HCT116 (cell line): ENCODE data around the gene RBM12. TPM values are rescaled to one million over a fixed set of nuclear protein-coding genes. Genes with fewer than 3 reads are reported as not detected.

Experiments used
- ATAC-seq: fragments of 200-7000 bp; cut with Tn5 transposase; 2 replicates; pipeline ENCODE4 v1.9.1; 2020; ENCODE audit warnings: mild to moderate bottlenecking, moderate library complexity
- BruUV-seq: library from RNA; stranded (reverse); fragments of 400-500 nt; replicated peaks from 2 replicates; lab custom pipeline; 2021; lab: Mats Ljungman, UMichigan
- CTCF ChIA-PET: fragments of 300-600 bp; sonication (Branson Sonifier 250); formaldehyde crosslinking; loops from one replicate; lab custom pipeline; 2021; ENCODE audit warnings: antibody characterized with exemption; lab: Charles Lee
- POLR2A ChIA-PET: fragments of 300-600, 350-600 bp; sonication (Branson Sonifier 250); formaldehyde crosslinking; loops from one replicate; lab custom pipeline; 2021; ENCODE audit warnings: antibody characterized with exemption; lab: Charles Lee
- RAD21 ChIA-PET, 2 experiments: fragments of 300-600 bp; sonication (Branson Sonifier 250); formaldehyde crosslinking; loops; one replicate each; lab custom pipeline; 2023; ENCODE audit warnings: low total read pairs in 2 of 2; ENCODE audit not compliant: uncharacterized antibody in 2 of 2, unreplicated experiment in 2 of 2, low non-redundant PET in 1 of 2; lab: Charles Lee
- DNase-seq: peaks from one replicate; pipeline ENCODE4 v3.0.0-alpha.2; 2010; ENCODE audit warnings: low read depth, low spot score
- H2AFZ ChIP-seq: fragments of 200-600 bp; shearing (Covaris generic), sonication (generic); 2 replicates; pipeline ENCODE4 v1.6.1; 2017; ENCODE audit warnings: low read depth, mixed run types, mixed read lengths, antibody characterized with exemption, low read length; ENCODE audit not compliant: poor library complexity, severe bottlenecking
- H3K27ac ChIP-seq: 2 replicates; pipeline ENCODE4 v1.5.1; 2012; ENCODE audit warnings: low read depth, low read length
- H3K27me3 ChIP-seq: fragments of 200-600 bp; sonication (generic); 2 replicates; pipeline ENCODE4 v1.6.1; 2016; ENCODE audit warnings: mixed run types, low read length, mixed read lengths; ENCODE audit not compliant: insufficient read depth
- H3K36me3 ChIP-seq, 2 experiments: fragments of 200-500 bp in 1 of 2; fragments of 200-600 bp in 1 of 2; sonication (Bioruptor generic) in 1 of 2; sonication (generic) in 1 of 2; 2 replicates each; pipeline versions ENCODE4 v1.5.1 to v1.6.1; 2014 to 2016; ENCODE audit warnings: low read length in 2 of 2, inconsistent platforms in 1 of 2, mixed read lengths in 1 of 2, mixed run types in 1 of 2; ENCODE audit not compliant: insufficient read depth in 2 of 2, control insufficient read depth in 1 of 2
- H3K4me1 ChIP-seq, 2 experiments: fragments of 200-600 bp in 1 of 2; sonication (generic) in 1 of 2; 2 replicates each; pipeline versions ENCODE4 v1.5.1 to v1.6.1; 2012 to 2017; ENCODE audit warnings: low read length in 2 of 2, inconsistent platforms in 1 of 2, mild to moderate bottlenecking in 1 of 2, mixed read lengths in 1 of 2, mixed run types in 1 of 2, moderate library complexity in 1 of 2; ENCODE audit not compliant: insufficient read depth in 2 of 2, control insufficient read depth in 1 of 2
- H3K4me2 ChIP-seq: fragments of 200-600 bp; sonication (generic); 2 replicates; pipeline ENCODE4 v1.6.1; 2017; ENCODE audit warnings: mixed run types, low read length, mixed read lengths
- H3K4me3 ChIP-seq, 2 experiments: fragments of 200-600 bp in 1 of 2; sonication (generic) in 1 of 2; replicated peaks in 1 of 2; 2 replicates each; pipeline ENCODE4 v1.5.1; 2011 to 2016; ENCODE audit warnings: low read length in 2 of 2, control low read depth in 1 of 2, low read depth in 1 of 2, mild to moderate bottlenecking in 1 of 2, mixed read lengths in 1 of 2, mixed run types in 1 of 2
- H3K79me2 ChIP-seq: fragments of 200-600 bp; sonication (generic); 2 replicates; pipeline ENCODE4 v1.6.1; 2017; ENCODE audit warnings: mild to moderate bottlenecking, mixed run types, low read length, moderate library complexity, mixed read lengths; ENCODE audit not compliant: insufficient read depth
- H3K9ac ChIP-seq: fragments of 200-600 bp; sonication (generic); 2 replicates; pipeline ENCODE4 v1.6.1; 2016; ENCODE audit warnings: low read length, mixed read lengths
- H3K9me2 ChIP-seq: fragments of 200-600 bp; sonication (generic), shearing (Covaris generic); 2 replicates; pipeline ENCODE4 v1.6.1; 2017; ENCODE audit warnings: mixed run types, mild to moderate bottlenecking, moderate library complexity; ENCODE audit not compliant: insufficient read depth
- H3K9me3 ChIP-seq, 2 experiments: fragments of 200-500 bp in 1 of 2; fragments of 200-600 bp in 1 of 2; sonication (Bioruptor generic) in 1 of 2; sonication (generic) in 1 of 2; 2 replicates each; pipeline ENCODE4 v1.6.1; 2014 to 2017; ENCODE audit warnings: low read length in 2 of 2, mixed read lengths in 2 of 2, inconsistent platforms in 1 of 2, low read depth in 1 of 2, mild to moderate bottlenecking in 1 of 2, mixed run types in 1 of 2, moderate library complexity in 1 of 2; ENCODE audit not compliant: control insufficient read depth in 1 of 2, insufficient read depth in 1 of 2
- H4K20me1 ChIP-seq: fragments of 200-600 bp; sonication (generic), shearing (Covaris generic); 2 replicates; pipeline ENCODE4 v1.6.1; 2017; ENCODE audit warnings: mixed run types, mild to moderate bottlenecking, moderate library complexity; ENCODE audit not compliant: insufficient read depth
- CBX3 ChIP-seq: IDR thresholded peaks from 2 replicates; pipeline ENCODE4 v1.6.1; 2012; ENCODE audit warnings: low read depth
- EGR1 ChIP-seq: IDR thresholded peaks from 2 replicates; pipeline ENCODE4 v1.6.1; 2012; ENCODE audit warnings: low read depth
- ELF1 ChIP-seq: IDR thresholded peaks from 2 replicates; pipeline ENCODE4 v1.6.1; 2012; ENCODE audit warnings: low read depth, borderline replicate concordance
- EZH2phosphoT487 ChIP-seq: fragments of 200-600 bp; IDR thresholded peaks from 2 replicates; pipeline ENCODE4 v1.6.1; 2018; ENCODE audit warnings: antibody characterized with exemption, borderline replicate concordance
- POLR2AphosphoS5 ChIP-seq: IDR thresholded peaks from 2 replicates; pipeline ENCODE4 v1.6.1; 2011; ENCODE audit warnings: mild to moderate bottlenecking, low read depth, low read length, moderate library complexity
- RAD21 ChIP-seq: IDR thresholded peaks from 2 replicates; pipeline ENCODE4 v1.6.1; 2012; ENCODE audit warnings: low read depth, mild to moderate bottlenecking
- SIN3A ChIP-seq: IDR thresholded peaks from 2 replicates; pipeline ENCODE4 v1.6.1; 2012; ENCODE audit warnings: low read depth
- SP1 ChIP-seq: IDR thresholded peaks from 2 replicates; pipeline ENCODE4 v1.6.1; 2012; ENCODE audit warnings: low read depth
- YY1 ChIP-seq: IDR thresholded peaks from 2 replicates; pipeline ENCODE4 v1.6.1; 2011; ENCODE audit warnings: low read length, low read depth, moderate library complexity, mild to moderate bottlenecking; ENCODE audit not compliant: insufficient replicate concordance; ENCODE audit errors: extremely low read depth
- intact Hi-C: fragments of 100-400 bp; cut with micrococcal nuclease; formaldehyde crosslinking; loops from 2 replicates; pipeline ENCODE4 v1.10.0; 2022
- total RNA-seq: library from RNA; stranded (reverse); gene quantifications from one replicate; pipeline ENCODE4 v1.2.1, GENCODE V29; 2021; ENCODE audit not compliant: unreplicated experiment
- TF ChIP-seq, protein P1 (sequence below), 3 experiments: fragments of 200-600 bp in 1 of 3; sonication (generic) in 1 of 3; IDR thresholded peaks in 2 of 3; conservative IDR thresholded peaks in 1 of 3; 2 replicates each; pipeline ENCODE4 v1.5.1; 2012 to 2017; ENCODE audit warnings: low read depth in 2 of 3, low read length in 2 of 3, antibody characterized with exemption in 1 of 3, borderline replicate concordance in 1 of 3, control low read depth in 1 of 3, mild to moderate bottlenecking in 1 of 3, mixed read lengths in 1 of 3, mixed run types in 1 of 3, moderate library complexity in 1 of 3; ENCODE audit not compliant: insufficient read depth in 1 of 3
- TF ChIP-seq, protein P2 (sequence below): IDR thresholded peaks from 2 replicates; pipeline ENCODE4 v1.6.1; 2012; ENCODE audit warnings: low read depth

The RBM12 gene
- total RNA-seq, 1 experiment from 2014 or later: 110 TPM

DNA sequence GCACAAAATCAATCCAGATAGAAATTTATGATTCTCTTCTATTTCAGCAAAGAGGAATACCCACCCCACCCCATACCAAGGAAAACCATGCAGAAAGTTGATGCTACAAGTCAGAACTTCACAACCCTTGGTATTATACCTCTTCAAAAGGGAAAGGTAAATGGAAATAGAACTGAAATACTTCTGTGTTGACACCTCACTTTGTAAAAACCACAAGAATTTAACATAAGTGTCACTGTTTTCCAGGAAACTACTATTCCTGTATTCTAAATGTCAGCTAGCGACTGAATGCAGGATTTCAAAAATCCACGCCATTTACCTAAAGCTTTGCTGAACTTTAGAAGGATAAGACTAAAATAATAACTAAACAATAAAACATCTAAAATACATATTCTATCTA lies 3.6 kb downstream of the RBM12 start:
- intact Hi-C loops: no loop called here
- H3K4me3 ChIP-seq: no peak overlapping the region; a peak in 1 of 4 replicates
- BruUV-seq: no TSS peak
- H3K9me3 ChIP-seq: no peaks in the 10 kb centered on the region
- peak overlapping the region; percentile 97 for H3K9ac ChIP-seq
- no peaks in the 10 kb centered on the region for H3K9me2 ChIP-seq
- ATAC-seq: no peak
- peaks cover 0 to 6% of the 10 kb centered on the region in 2 experiments; a peak in 3 of 4 replicates for H3K36me3 ChIP-seq
- peaks cover 87% of the 10 kb centered on the region for H3K79me2 ChIP-seq
- no peak for TF ChIP-seq CBX3
- no peak for TF ChIP-seq ELF1
- no peak for TF ChIP-seq RAD21
- no peak for TF ChIP-seq SIN3A
- no peak for TF ChIP-seq POLR2AphosphoS5
- TF ChIP-seq YY1: no peak
- no peaks in the 10 kb centered on the region for H3K27me3 ChIP-seq
- peaks cover 58% of the 10 kb centered on the region for H4K20me1 ChIP-seq
- CTCF ChIA-PET: no interaction called here
- peak; percentile 12 for DNase-seq
- H2AFZ ChIP-seq: no peak overlapping the region
- peak overlapping the region; percentile 80 for H3K4me2 ChIP-seq
- peak overlapping the region; percentile 2; the same call in 1 of the 2 replicates for H3K27ac ChIP-seq
- H3K4me1 ChIP-seq: peaks cover 31 to 43% of the 10 kb centered on the region in 2 experiments
- RAD21 ChIA-PET: no interaction called here
- POLR2A ChIA-PET: interaction anchor here (1.0 kb wide), 1 partner anchor 81 kb away, joined by 3 read pairs; the partner anchor contains the start of gene RBM39

DNA sequence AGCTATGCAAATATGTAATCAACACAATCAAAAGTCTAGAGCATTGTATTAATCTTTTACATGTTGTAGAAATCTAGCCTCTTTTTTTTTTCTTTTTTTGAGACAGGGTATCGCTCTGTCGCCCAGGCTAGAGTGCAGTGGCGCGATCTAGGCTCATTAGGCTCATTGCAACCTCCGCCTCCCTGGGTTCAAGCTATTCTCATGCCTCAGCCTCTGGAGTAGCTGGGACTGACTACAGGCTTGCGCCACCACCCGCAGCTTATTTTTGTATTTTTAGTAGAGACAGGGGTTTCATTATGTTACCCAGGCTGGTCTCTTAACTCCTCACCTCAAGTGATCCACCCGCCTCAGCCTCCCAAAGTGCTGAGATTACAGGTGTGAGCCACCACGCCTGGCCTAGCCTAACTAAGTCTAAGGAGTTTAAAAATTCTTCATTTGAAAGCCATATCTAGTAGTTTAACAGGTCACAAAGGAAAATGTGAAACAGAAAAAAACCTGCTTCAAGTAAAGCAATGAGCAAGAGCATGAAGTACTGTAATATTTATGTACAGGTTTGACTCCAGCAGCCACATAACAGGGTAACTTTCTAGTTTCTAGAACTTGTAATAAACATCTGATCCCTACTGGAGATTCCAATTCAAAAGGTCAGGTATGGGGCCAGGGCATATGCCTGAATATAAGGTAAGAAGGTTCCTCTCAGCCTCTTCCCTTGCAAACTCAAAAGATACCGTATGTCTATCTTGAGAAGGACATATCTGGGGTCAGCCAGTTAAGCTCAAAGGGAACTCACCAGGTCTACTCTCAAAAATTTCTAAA lies 4.4 kb downstream of the RBM12 start:
- ChIA-PET POLR2A (interaction anchor here (1.0 to 1.1 kb wide), 2 partner anchors 41 to 82 kb away, joined by 3 read pairs; partner anchors contain the start of gene RBM39), CTCF (no interaction called here)
- Histone ChIP-seq H3K9ac (peak overlapping the region; percentile 97), H3K4me2 (peak overlapping the region; percentile 80; the same call in 1 of the 2 replicates), H4K20me1 (peaks cover 64% of the 10 kb centered on the region), H3K27ac (no peak overlapping the region), H3K4me1 (peaks cover 31 to 43% of the 10 kb centered on the region in 2 experiments), H3K9me2 (no peaks in the 10 kb centered on the region), H3K27me3 (no peaks in the 10 kb centered on the region), H3K9me3 (no peaks in the 10 kb centered on the region)
- no TSS peak for BruUV-seq
- TF ChIP-seq, protein P1, sequence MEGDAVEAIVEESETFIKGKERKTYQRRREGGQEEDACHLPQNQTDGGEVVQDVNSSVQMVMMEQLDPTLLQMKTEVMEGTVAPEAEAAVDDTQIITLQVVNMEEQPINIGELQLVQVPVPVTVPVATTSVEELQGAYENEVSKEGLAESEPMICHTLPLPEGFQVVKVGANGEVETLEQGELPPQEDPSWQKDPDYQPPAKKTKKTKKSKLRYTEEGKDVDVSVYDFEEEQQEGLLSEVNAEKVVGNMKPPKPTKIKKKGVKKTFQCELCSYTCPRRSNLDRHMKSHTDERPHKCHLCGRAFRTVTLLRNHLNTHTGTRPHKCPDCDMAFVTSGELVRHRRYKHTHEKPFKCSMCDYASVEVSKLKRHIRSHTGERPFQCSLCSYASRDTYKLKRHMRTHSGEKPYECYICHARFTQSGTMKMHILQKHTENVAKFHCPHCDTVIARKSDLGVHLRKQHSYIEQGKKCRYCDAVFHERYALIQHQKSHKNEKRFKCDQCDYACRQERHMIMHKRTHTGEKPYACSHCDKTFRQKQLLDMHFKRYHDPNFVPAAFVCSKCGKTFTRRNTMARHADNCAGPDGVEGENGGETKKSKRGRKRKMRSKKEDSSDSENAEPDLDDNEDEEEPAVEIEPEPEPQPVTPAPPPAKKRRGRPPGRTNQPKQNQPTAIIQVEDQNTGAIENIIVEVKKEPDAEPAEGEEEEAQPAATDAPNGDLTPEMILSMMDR (IDR thresholded peaks at IDR 0.05 in 2 of 3, conservative IDR thresholded peaks at IDR 0.05 in 1 of 3; ENCODE audit: borderline replicate concordance in 1 of 3, insufficient read depth in 1 of 3, low read depth in 2 of 3, low read length in 2 of 3): no peak
- TF ChIP-seq CBX3 (no peak), EGR1 (no peak), RAD21 (no peak), POLR2AphosphoS5 (no peak), SP1 (no peak), EZH2phosphoT487 (no peak)
- TF ChIP-seq, protein P2, sequence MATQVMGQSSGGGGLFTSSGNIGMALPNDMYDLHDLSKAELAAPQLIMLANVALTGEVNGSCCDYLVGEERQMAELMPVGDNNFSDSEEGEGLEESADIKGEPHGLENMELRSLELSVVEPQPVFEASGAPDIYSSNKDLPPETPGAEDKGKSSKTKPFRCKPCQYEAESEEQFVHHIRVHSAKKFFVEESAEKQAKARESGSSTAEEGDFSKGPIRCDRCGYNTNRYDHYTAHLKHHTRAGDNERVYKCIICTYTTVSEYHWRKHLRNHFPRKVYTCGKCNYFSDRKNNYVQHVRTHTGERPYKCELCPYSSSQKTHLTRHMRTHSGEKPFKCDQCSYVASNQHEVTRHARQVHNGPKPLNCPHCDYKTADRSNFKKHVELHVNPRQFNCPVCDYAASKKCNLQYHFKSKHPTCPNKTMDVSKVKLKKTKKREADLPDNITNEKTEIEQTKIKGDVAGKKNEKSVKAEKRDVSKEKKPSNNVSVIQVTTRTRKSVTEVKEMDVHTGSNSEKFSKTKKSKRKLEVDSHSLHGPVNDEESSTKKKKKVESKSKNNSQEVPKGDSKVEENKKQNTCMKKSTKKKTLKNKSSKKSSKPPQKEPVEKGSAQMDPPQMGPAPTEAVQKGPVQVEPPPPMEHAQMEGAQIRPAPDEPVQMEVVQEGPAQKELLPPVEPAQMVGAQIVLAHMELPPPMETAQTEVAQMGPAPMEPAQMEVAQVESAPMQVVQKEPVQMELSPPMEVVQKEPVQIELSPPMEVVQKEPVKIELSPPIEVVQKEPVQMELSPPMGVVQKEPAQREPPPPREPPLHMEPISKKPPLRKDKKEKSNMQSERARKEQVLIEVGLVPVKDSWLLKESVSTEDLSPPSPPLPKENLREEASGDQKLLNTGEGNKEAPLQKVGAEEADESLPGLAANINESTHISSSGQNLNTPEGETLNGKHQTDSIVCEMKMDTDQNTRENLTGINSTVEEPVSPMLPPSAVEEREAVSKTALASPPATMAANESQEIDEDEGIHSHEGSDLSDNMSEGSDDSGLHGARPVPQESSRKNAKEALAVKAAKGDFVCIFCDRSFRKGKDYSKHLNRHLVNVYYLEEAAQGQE: no peak
- TF ChIP-seq, all 23 proteins: peak for 0
- DNase-seq (no peak), ATAC-seq (no peak)
- RAD21 ChIA-PET: no interaction called here
- H3K36me3 ChIP-seq: peaks cover 0 to 7% of the 10 kb centered on the region in 2 experiments
- intact Hi-C loops: no loop called here
- H3K4me3 ChIP-seq: no peak overlapping the region
- peaks cover 94% of the 10 kb centered on the region for H3K79me2 ChIP-seq
- no peak overlapping the region for H2AFZ ChIP-seq
